HG02840 (cell line): ENCODE data around the gene IL37.
"Not testable (repeated sequence)": the region's sequence is repeated elsewhere in the genome, so short reads cannot be mapped to it uniquely, and the experiment has no call there.

Source experiments
- ATAC-seq: cut with Tn5 transposase; IDR thresholded peaks from one replicate; pipeline ENCODE4 v1.9.1; 2021; ENCODE audit warnings: mild to moderate bottlenecking, moderate library complexity, moderate number of reproducible peaks; ENCODE audit not compliant: unreplicated experiment, low FRiP score

IL37 gene

DNA sequence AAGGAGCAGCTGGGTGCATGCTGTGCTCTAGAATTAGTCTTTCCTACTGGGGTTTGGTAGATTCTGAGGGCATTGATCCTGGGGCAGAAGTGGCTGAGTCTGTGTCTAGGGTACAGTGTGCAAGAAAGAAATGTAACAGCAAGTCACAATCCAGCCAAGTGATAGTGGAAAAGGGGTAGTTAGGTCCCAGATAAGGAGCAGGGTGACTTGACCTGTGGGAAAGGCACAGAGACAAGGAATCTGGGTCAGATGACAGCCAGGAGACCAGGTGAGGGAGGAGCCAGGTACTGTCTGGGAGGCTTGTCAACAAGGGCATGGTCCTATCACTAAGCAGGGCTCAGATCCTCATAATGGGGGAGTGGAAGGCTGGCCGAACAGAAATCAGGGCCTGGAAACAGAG is 8.1 kb downstream of the IL37 start:
- no peak for ATAC-seq

GRCh38 chr2:112920923-112921532 is 10.1 kb downstream of the IL37 start:
- no peak for ATAC-seq

- no peak for ATAC-seq
Measured at GRCh38 chr2:112921982-112922381, 11.0 kb downstream of the IL37 start.

GRCh38 chr2:112923237-112923966 is 12.4 kb downstream of the IL37 start:
- ATAC-seq, result no peak

GRCh38 chr2:112923967-112924338 is 13.0 kb downstream of the IL37 start:
- no peak for ATAC-seq

DNA sequence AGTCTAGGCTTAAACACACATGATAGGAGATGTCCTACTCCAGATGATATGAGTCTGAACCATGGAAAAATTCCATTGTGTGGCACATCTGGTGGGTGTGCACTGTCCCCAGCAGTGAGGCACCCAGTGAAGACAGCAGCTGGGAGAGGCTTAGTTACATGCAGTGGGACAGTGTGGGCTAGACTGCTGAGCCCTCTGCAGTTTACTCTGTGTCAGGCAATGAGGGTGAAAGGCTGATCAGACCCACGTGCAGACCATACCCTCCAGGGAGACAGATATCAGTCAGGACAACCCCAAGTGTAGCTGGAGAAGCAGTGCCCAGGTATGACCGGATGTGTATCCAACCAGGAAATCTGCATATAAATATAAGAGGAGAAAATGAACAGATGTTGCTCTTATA is 13.4 kb downstream of the IL37 start:
- ATAC-seq, result no peak

DNA sequence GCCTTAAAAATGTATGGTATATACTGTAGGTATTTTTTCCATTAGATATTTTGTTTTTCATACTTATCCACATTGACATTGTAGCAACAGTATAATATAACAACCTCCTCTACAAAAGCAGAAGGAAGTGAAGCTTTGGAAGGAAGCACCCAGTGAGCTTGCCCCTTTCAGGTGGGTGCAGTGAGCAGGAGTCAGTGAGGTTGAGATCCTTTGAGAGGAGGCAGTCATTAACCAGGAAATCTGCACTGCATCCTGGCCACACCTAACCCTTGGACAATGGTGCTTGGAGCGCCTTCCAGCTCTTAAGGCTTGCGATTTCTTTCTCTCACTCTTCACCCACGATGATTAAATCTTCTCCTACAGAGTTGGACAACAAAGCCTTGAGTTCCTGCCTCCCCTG is 13.9 kb downstream of the IL37 start:
- no peak for ATAC-seq

- no peak for ATAC-seq
Measured at GRCh38 chr2:112926707-112927106, 15.7 kb downstream of the IL37 start.

GRCh38 chr2:112927745-112928144 is 16.8 kb downstream of the IL37 start:
- ATAC-seq, result no peak

DNA sequence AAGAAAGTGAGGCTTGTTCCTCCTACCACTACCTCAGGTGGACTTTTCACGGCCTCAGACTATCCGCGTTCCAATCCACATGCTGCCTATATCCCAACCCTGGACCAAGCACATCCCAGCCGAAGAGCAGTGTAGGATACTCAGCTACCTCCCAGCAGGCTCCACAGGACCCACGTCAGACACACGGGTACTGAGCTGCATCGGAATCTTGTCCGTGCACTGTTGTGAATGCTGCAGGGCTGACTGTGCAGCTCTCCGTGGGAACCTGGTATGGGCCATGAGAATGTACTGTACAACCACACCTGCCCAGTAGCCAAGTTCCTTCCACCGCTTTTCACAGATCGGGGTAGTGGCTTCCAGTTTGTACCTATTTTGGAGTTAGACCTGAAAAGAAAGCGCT is 22.3 kb downstream of the IL37 start:
- no peak for ATAC-seq

- ATAC-seq, result not testable (repeated sequence)
Measured at GRCh38 chr2:112934117-112934516, 23.2 kb downstream of the IL37 start.

DNA sequence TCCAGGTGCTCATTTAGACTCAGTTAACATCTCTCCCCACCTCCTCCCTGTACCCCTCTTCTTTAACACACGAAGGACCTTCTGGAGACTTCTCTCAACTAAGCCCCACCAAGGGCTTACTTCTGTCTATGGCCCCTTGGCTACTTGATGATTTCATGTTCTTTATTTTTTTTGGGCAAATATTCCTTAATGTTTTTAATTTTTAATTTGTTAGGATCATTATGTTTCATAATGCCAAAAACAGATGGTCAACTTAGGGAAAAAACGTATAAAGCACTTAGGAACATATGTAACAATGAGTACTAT is 25.9 kb downstream of the IL37 start:
- no peak for ATAC-seq

- ATAC-seq, result no peak
Measured at GRCh38 chr2:112938904-112939303, 27.9 kb downstream of the IL37 start.

DNA sequence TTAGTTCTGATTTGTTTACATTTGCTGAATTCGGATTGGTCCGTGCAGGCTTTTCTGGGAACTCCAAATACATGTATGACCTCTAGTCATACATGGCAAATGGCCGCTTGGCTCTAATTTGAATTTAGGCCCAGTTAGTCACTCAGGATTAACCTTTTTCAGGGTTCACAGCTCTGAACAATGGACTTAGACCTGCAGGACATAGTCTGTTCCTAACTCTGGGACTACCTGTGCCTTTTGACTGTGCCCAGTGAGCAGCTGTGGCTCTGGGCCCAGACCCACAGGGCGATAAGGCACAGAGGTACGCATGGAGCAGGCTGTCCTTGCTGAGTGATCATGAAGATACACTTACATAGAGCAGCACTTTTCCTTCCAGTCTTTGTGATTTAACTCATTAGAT is 28.5 kb downstream of the IL37 start:
- no peak for ATAC-seq

- no peak for ATAC-seq
Measured at GRCh38 chr2:112940859-112941625, 30.1 kb downstream of the IL37 start.

DNA sequence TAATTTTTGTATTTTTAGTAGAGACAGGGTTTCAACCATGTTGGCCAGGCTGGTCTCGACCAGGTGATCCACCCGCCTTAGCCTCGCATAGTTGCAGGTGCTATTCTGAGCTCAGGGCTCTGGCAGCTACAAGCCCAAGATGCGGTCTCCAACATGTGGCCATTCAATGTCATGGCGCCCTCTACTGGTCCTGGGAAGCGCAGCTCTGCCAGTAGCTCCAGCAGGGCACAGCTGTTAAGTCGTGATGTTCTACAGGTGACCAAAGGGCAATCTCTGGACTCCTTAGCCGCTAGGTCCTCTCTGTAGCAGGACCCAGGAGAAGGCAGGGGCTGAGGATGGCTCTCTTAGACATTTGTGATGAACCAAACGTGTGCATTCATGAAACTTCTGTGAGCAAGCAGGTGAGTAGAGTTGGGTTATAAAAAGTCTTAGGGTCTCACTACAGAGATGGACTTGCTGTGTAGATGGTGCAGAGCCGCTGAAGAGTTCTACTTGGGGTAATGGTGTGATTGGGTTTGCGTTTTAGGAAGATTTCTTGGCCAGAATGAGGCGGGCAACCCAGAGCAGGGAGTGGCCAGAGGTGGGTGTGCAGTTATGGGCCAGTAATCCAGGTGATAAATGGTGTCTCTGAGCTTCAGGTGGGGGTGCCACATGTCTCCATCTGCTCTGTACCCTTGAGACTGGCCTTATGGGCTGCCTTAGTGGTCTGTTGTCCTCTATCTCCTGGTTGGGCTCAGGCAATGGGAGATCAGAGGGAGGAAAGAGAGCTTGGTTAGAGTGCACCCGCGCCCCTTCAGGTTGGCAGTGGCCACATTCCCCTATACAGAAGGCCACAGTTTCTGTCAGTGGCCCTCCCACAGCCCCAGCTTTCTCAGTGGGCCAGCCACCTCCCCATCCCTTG is 31.0 kb downstream of the IL37 start:
- ATAC-seq, result no peak

DNA sequence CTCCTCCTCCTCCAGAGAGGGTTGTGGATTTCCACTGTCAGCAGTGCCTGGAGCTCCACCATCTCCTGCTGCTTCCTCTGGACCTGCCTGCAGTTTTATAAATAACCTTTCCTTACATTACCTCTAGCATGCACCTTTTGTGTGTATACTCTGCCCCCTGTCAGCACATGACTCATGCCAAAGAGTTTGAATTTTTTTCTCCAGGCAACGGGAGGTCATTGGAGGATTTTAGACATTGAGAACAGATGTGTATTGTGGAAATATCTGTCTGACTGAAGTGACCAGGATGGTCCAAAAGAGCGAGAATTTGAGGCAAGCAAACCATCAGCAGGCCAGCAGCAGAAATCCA is 31.7 kb downstream of the IL37 start:
- ATAC-seq, result no peak

DNA sequence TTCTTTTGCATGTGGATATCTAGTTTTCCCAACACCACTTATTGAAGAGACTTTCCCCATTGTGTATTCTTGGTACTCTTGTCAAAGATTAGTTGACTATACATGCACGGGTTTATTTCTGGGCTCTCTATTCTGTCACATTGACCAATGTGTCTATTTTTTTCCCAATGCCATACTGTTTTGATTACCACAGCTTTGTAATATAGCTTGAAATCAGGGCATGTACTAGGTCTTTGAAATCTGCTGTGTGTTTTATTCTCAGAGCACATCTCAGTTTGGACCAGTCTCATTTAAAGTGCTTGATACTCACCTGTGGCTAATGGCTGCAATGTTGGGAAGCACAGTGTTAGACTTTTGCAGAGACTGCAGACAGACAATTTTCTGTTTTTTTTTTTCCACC is 34.0 kb downstream of the IL37 start:
- ATAC-seq, result no peak

DNA sequence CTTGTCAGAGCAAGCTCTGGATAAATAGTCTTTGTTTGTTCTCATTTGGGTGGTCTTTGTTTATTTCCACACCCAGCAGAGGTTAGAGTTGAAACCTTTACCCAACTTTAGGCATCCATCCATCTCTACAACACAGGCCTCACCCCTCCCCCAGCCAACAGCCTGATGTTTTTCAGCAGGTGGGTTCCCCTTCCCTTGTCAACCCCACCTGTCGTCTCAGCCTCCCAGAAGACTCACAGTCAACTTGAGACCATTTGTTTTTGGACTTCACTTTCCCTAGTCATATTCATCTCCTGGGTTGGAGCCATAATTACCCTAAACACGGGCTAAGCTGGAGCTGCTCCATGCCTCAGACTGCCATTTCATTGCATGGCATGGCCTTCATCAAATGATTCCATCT is 35.1 kb downstream of the IL37 start:
- no peak for ATAC-seq

DNA sequence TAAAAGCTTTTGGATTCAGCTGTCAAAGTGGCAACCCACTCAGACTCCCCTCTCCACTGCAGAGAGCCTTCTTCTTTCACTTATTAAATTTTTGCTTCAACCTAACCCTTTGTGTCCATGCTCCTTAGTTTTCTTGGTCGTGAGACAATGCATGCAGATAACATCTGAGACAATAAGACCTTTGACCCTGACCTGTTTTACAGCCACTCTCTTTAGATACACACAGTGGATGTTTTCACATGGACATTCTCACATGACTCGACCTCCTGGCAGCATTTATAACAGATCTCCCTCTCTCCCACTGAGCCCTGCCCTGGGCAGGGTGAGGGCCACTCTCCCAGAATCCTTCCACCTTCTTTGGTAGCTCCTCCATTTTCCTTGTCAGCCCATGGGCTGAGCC is 36.4 kb downstream of the IL37 start:
- no peak for ATAC-seq

DNA sequence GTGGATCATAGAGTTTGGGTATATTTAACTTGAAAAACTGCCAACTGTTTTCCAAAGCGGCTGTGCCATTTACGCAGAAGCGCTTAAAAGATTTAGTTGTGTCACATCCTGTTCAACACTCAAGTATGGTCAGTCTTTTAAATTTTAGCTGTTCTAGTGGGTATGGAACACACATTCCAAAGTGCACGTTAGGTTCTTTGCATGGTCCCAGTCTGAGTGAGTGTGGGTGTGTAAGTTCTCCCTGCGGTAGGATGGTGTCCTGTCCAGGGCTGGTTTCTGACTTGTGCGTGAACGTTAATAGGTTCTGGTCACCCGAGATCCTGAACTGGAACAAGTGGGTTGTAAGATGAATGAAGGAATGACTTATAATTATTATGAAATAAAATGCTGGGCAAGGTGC is 38.5 kb downstream of the IL37 start:
- no peak for ATAC-seq
